ENCODE data around the gene SHB.

SHB gene

DNA sequence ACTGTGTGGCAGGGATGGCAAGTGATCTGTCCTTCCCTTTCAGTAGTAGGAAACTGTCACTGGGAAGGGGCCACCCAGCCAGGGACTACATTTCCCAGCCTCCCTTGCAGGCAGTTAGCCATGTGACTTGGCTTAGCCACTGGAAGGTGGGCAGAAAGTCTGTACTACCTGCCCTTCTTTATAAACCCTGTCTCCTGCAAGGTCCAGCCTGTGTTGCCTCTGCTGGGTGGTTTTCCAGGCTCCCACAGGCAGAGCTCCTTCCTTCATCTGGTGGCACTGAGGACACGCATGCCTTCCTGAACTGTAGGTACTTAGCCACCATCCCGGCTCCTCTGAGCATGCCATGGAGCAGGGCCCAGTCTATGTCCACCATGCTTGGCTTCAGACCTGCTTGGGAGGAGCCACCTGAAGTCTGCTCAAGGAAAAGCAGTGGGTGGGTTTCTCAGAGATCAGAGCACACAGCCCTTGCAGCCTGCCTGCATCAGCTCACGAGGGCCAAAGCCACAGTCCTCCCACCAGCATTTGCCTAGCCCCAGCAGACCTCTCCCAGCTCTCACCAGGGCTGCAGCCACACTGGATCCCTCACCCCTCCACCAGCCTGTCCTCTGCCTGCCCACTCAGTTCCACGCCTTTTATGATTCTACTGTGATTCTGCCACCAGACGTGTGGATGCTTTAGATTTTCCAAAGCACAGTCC lies 148.4 kb downstream of the SHB start:
- Histone ChIP-seq H3K23ac (ENCODE audit: low read depth, low read length, poor library complexity) (no peak overlapping the region), H2BK5ac (ENCODE audit: low read length) (no peak overlapping the region), H3K36me3 (replicated peaks in 1 of 2; ENCODE audit: control insufficient read depth in 2 of 2, insufficient read depth in 2 of 2, low read length in 2 of 2) (no peaks in the 10 kb centered on the region), H2AK5ac (ENCODE audit: low read depth, low read length) (no peak overlapping the region), H4K91ac (ENCODE audit: low read depth, low read length, poor library complexity) (no peak overlapping the region), H3K4ac (ENCODE audit: low read length) (no peak overlapping the region), H3K9ac (ENCODE audit: low read depth, low read length, poor library complexity) (no peak overlapping the region), H4K8ac (ENCODE audit: low read depth, low read length) (peak overlapping the region; percentile 54), H2BK15ac (ENCODE audit: low read length) (peak overlapping the region; percentile 13), H3K79me1 (ENCODE audit: low read depth, low read length) (no peaks in the 10 kb centered on the region), H2BK12ac (ENCODE audit: low read length) (no peak overlapping the region), H3K27ac (replicated peaks; ENCODE audit: low read length) (no peak overlapping the region), H3K27me3 (ENCODE audit: control insufficient read depth in 3 of 3, insufficient read depth in 3 of 3, low read depth in 1 of 3, low read length in 3 of 3) (no peaks in the 10 kb centered on the region), H3K4me2 (ENCODE audit: insufficient read depth, low read length, poor library complexity, severe bottlenecking) (peak overlapping the region; percentile 15), H2AFZ (ENCODE audit: low read length) (peak overlapping the region; percentile 65), H3K4me1 (ENCODE audit: control insufficient read depth in 2 of 2, insufficient read depth in 1 of 2, low read depth in 1 of 2, low read length in 2 of 2) (peaks cover 20 to 39% of the 10 kb centered on the region in 2 donors), H3K14ac (ENCODE audit: low read length) (no peak overlapping the region), H3K4me3 (ENCODE audit: low read length in 2 of 2) (no peak overlapping the region), H2BK120ac (ENCODE audit: low read depth, low read length) (no peak overlapping the region), H3K9me3 (replicated peaks in 1 of 2; ENCODE audit: control insufficient read depth in 2 of 2, insufficient read depth in 1 of 2, low read depth in 1 of 2, low read length in 2 of 2) (no peaks in the 10 kb centered on the region), H3K18ac (ENCODE audit: low read length) (peak overlapping the region; percentile 48)
- DNase-seq (ENCODE audit: low spot score) = peak; percentile 29
- WGBS, 2 donors (ENCODE audit: extremely low coverage in 2 of 2, insufficient read length in 2 of 2, insufficient replicate concordance in 1 of 2) = no CpG with 5 or more reads among the region's 5 CpGs

GRCh38 chr9:37919956-37920335 lies 149.1 kb downstream of the SHB start:
- no peak overlapping the region for H3K23ac ChIP-seq (ENCODE audit: low read depth, low read length, poor library complexity)
- H3K79me1 ChIP-seq (ENCODE audit: low read depth, low read length) = no peaks in the 10 kb centered on the region
- H3K4me1 ChIP-seq (ENCODE audit: control insufficient read depth in 2 of 2, insufficient read depth in 1 of 2, low read depth in 1 of 2, low read length in 2 of 2) = peaks cover 20 to 38% of the 10 kb centered on the region in 2 donors
- H4K8ac ChIP-seq (ENCODE audit: low read depth, low read length) = no peak overlapping the region
- no peak overlapping the region for H3K18ac ChIP-seq (ENCODE audit: low read length)
- no peak overlapping the region for H2BK120ac ChIP-seq (ENCODE audit: low read depth, low read length)
- no peak overlapping the region for H3K4ac ChIP-seq (ENCODE audit: low read length)
- H3K9me3 ChIP-seq (replicated peaks in 1 of 2; ENCODE audit: control insufficient read depth in 2 of 2, insufficient read depth in 1 of 2, low read depth in 1 of 2, low read length in 2 of 2) = no peaks in the 10 kb centered on the region
- H2BK12ac ChIP-seq (ENCODE audit: low read length) = no peak overlapping the region
- H3K4me3 ChIP-seq (ENCODE audit: low read length in 2 of 2) = no peak overlapping the region
- no peak overlapping the region for H4K91ac ChIP-seq (ENCODE audit: low read depth, low read length, poor library complexity)
- H2BK5ac ChIP-seq (ENCODE audit: low read length) = no peak overlapping the region
- no peaks in the 10 kb centered on the region for H3K27me3 ChIP-seq (ENCODE audit: control insufficient read depth in 3 of 3, insufficient read depth in 3 of 3, low read depth in 1 of 3, low read length in 3 of 3)
- no peak overlapping the region for H3K14ac ChIP-seq (ENCODE audit: low read length)
- no peaks in the 10 kb centered on the region for H3K36me3 ChIP-seq (replicated peaks in 1 of 2; ENCODE audit: control insufficient read depth in 2 of 2, insufficient read depth in 2 of 2, low read length in 2 of 2)
- WGBS, 2 donors (ENCODE audit: extremely low coverage in 2 of 2, insufficient read length in 2 of 2, insufficient replicate concordance in 1 of 2) = no CpG with 5 or more reads among the region's 6 CpGs
- H3K4me2 ChIP-seq (ENCODE audit: insufficient read depth, low read length, poor library complexity, severe bottlenecking) = no peak overlapping the region
- no peak overlapping the region for H3K9ac ChIP-seq (ENCODE audit: low read depth, low read length, poor library complexity)
- H3K27ac ChIP-seq (replicated peaks; ENCODE audit: low read length) = no peak overlapping the region
- DNase-seq (ENCODE audit: low spot score) = no peak
- H2AFZ ChIP-seq (ENCODE audit: low read length) = no peak overlapping the region
- no peak overlapping the region for H2BK15ac ChIP-seq (ENCODE audit: low read length)
- H2AK5ac ChIP-seq (ENCODE audit: low read depth, low read length) = no peak overlapping the region

- Histone ChIP-seq H3K9me3 (replicated peaks in 1 of 2; ENCODE audit: control insufficient read depth in 2 of 2, insufficient read depth in 1 of 2, low read depth in 1 of 2, low read length in 2 of 2) (no peaks in the 10 kb centered on the region), H4K8ac (ENCODE audit: low read depth, low read length) (no peak overlapping the region), H3K4me2 (ENCODE audit: insufficient read depth, low read length, poor library complexity, severe bottlenecking) (no peak overlapping the region), H2BK5ac (ENCODE audit: low read length) (no peak overlapping the region), H3K23ac (ENCODE audit: low read depth, low read length, poor library complexity) (no peak overlapping the region), H2BK120ac (ENCODE audit: low read depth, low read length) (no peak overlapping the region), H2AFZ (ENCODE audit: low read length) (no peak overlapping the region), H2BK15ac (ENCODE audit: low read length) (no peak overlapping the region), H3K14ac (ENCODE audit: low read length) (no peak overlapping the region), H3K4ac (ENCODE audit: low read length) (no peak overlapping the region), H3K4me3 (ENCODE audit: low read length in 2 of 2) (no peak overlapping the region), H2BK12ac (ENCODE audit: low read length) (peak overlapping the region; percentile 78), H2AK5ac (ENCODE audit: low read depth, low read length) (no peak overlapping the region), H3K27ac (replicated peaks; ENCODE audit: low read length) (no peak overlapping the region), H4K91ac (ENCODE audit: low read depth, low read length, poor library complexity) (no peak overlapping the region), H3K9ac (ENCODE audit: low read depth, low read length, poor library complexity) (peak overlapping the region; percentile 16), H3K79me1 (ENCODE audit: low read depth, low read length) (no peaks in the 10 kb centered on the region), H3K18ac (ENCODE audit: low read length) (peak overlapping the region; percentile 88), H3K27me3 (ENCODE audit: control insufficient read depth in 3 of 3, insufficient read depth in 3 of 3, low read depth in 1 of 3, low read length in 3 of 3) (no peaks in the 10 kb centered on the region), H3K36me3 (replicated peaks in 1 of 2; ENCODE audit: control insufficient read depth in 2 of 2, insufficient read depth in 2 of 2, low read length in 2 of 2) (no peaks in the 10 kb centered on the region), H3K4me1 (ENCODE audit: control insufficient read depth in 2 of 2, insufficient read depth in 1 of 2, low read depth in 1 of 2, low read length in 2 of 2) (peaks cover 20 to 38% of the 10 kb centered on the region in 2 donors)
- no peak for DNase-seq (ENCODE audit: low spot score)
- WGBS, 2 donors (ENCODE audit: extremely low coverage in 2 of 2, insufficient read length in 2 of 2, insufficient replicate concordance in 1 of 2) = no CpG with 5 or more reads among the region's 16 CpGs
These were observed 149.6 kb downstream of the SHB start for GRCh38 chr9:37919246-37919955.

DNA sequence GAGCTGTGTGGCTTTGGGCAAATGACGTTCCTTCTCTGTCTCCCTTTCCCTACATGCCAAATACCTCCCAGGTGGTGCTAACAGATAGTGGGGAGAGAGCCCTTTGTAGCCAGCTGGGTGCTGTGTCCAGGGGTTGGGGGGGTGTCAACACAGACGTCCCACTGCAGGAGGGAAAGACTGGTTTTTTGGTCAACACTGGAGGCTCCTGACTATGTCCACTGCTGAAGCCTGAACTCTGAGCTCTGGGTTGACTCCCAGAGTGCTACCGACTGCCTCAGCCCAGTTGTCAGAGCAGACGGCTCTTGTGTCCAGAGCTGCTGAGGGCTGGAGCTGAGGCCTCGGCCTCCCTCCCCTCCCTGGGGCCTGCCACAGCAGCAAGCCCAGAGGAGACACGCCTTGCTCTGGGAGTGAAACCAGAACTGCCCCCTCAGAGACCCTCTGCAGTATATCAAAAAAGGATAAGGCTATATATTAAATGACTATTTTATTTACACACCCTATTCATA lies 150.3 kb downstream of the SHB start:
- no peak overlapping the region for H2BK12ac ChIP-seq (ENCODE audit: low read length)
- H3K4me2 ChIP-seq (ENCODE audit: insufficient read depth, low read length, poor library complexity, severe bottlenecking) = no peak overlapping the region
- H4K91ac ChIP-seq (ENCODE audit: low read depth, low read length, poor library complexity) = no peak overlapping the region
- H2AFZ ChIP-seq (ENCODE audit: low read length) = no peak overlapping the region
- H3K4me3 ChIP-seq (ENCODE audit: low read length in 2 of 2) = no peak overlapping the region
- H4K8ac ChIP-seq (ENCODE audit: low read depth, low read length) = no peak overlapping the region
- no peak overlapping the region for H2BK120ac ChIP-seq (ENCODE audit: low read depth, low read length)
- H3K9ac ChIP-seq (ENCODE audit: low read depth, low read length, poor library complexity) = no peak overlapping the region
- no peaks in the 10 kb centered on the region for H3K79me1 ChIP-seq (ENCODE audit: low read depth, low read length)
- H3K23ac ChIP-seq (ENCODE audit: low read depth, low read length, poor library complexity) = no peak overlapping the region
- no peaks in the 10 kb centered on the region for H3K36me3 ChIP-seq (replicated peaks in 1 of 2; ENCODE audit: control insufficient read depth in 2 of 2, insufficient read depth in 2 of 2, low read length in 2 of 2)
- H3K14ac ChIP-seq (ENCODE audit: low read length) = no peak overlapping the region
- no CpG with 5 or more reads among the region's 6 CpGs for WGBS, 2 donors (ENCODE audit: extremely low coverage in 2 of 2, insufficient read length in 2 of 2, insufficient replicate concordance in 1 of 2)
- H2BK5ac ChIP-seq (ENCODE audit: low read length) = no peak overlapping the region
- H2BK15ac ChIP-seq (ENCODE audit: low read length) = peak overlapping the region; percentile 38
- H3K18ac ChIP-seq (ENCODE audit: low read length) = no peak overlapping the region
- peaks cover 20 to 43% of the 10 kb centered on the region in 2 donors for H3K4me1 ChIP-seq (ENCODE audit: control insufficient read depth in 2 of 2, insufficient read depth in 1 of 2, low read depth in 1 of 2, low read length in 2 of 2)
- no peak overlapping the region for H3K27ac ChIP-seq (replicated peaks; ENCODE audit: low read length)
- H3K27me3 ChIP-seq (ENCODE audit: control insufficient read depth in 3 of 3, insufficient read depth in 3 of 3, low read depth in 1 of 3, low read length in 3 of 3) = no peaks in the 10 kb centered on the region
- H2AK5ac ChIP-seq (ENCODE audit: low read depth, low read length) = no peak overlapping the region
- H3K9me3 ChIP-seq (replicated peaks in 1 of 2; ENCODE audit: control insufficient read depth in 2 of 2, insufficient read depth in 1 of 2, low read depth in 1 of 2, low read length in 2 of 2) = no peaks in the 10 kb centered on the region
- H3K4ac ChIP-seq (ENCODE audit: low read length) = no peak overlapping the region
- DNase-seq (ENCODE audit: low spot score) = no peak
